Measurements from ENCODE around the gene POLR2I. TPM values are rescaled to one million over a fixed set of nuclear protein-coding genes. Genes with fewer than 3 reads are reported as not detected.
A peak's percentile ranks its signal among the peaks of the same experiment; 100 is the strongest.

POLR2I gene
- total RNA-seq, 1 experiment from 2014 or later, result 146 TPM

GRCh38 chr19:36141039-36141927, 26.6 kb upstream of the POLR2I start:
- H3K4ac ChIP-seq (ENCODE audit: low read depth, low read length), result no peak overlapping the region
- H2BK120ac ChIP-seq (ENCODE audit: low read depth, low read length, poor library complexity, severe bottlenecking), result no peak overlapping the region
- peak; percentile 98 for DNase-seq
- no peak overlapping the region for H2AFZ ChIP-seq (ENCODE audit: low read length)
- H2AK5ac ChIP-seq (ENCODE audit: insufficient read length, low read length), result no peak overlapping the region
- no peak overlapping the region for H3K56ac ChIP-seq (ENCODE audit: insufficient read length, low read depth, low read length)
- Mint-ChIP-seq H3K4me3 (peak overlapping the region; percentile 96 to 99), H3K4me1 (peaks cover 15 to 21% of the 10 kb centered on the region in 2 experiments), H3K27me3 (ENCODE audit: low read depth) (no peaks in the 10 kb centered on the region; the same call in 1 of the 2 replicates), H3K27ac (peak overlapping the region; percentile 89 to 97 (median 96)), H3K9me3 (no peaks in the 10 kb centered on the region; a peak in 2 of 5 replicates), H3K36me3 (ENCODE audit: insufficient read depth in 1 of 3, low read depth in 3 of 3) (peaks cover 28 to 43% (median 42%) of the 10 kb centered on the region in 3 experiments; a peak in 6 of 7 replicates)
- WGBS (ENCODE audit: extremely low coverage, insufficient read length, low lambda C conversion rate), result no CpG with 5 or more reads among the region's 42 CpGs
- H3K18ac ChIP-seq (ENCODE audit: insufficient read length, low read depth, low read length), result no peak overlapping the region
- no peaks in the 10 kb centered on the region for H3K79me2 ChIP-seq (ENCODE audit: insufficient read depth, low read length)
- H3K79me1 ChIP-seq (ENCODE audit: insufficient read depth, low read depth, low read length, poor library complexity, severe bottlenecking), result no peaks in the 10 kb centered on the region
- H3K14ac ChIP-seq (ENCODE audit: insufficient read depth, low read length), result no peak overlapping the region
- TF ChIP-seq CTCF (conservative IDR thresholded peaks at IDR 0.05), result no peak
- H3K27ac ChIP-seq (ENCODE audit: insufficient read length, low read depth, low read length), result no peak overlapping the region
- peak overlapping the region; percentile 81 for H3K4me2 ChIP-seq (ENCODE audit: insufficient read depth, insufficient read length, low read length)
- no peak overlapping the region for H2BK5ac ChIP-seq (ENCODE audit: insufficient read length, low read length)
- H4K91ac ChIP-seq (ENCODE audit: insufficient read length, low read depth, low read length), result no peak overlapping the region
- no peak overlapping the region for H4K8ac ChIP-seq (replicated peaks; ENCODE audit: insufficient read length, low read depth, low read length)
- H4K20me1 ChIP-seq (ENCODE audit: control insufficient read depth, insufficient read depth, insufficient read length), result no peaks in the 10 kb centered on the region
- H2BK20ac ChIP-seq (ENCODE audit: low read depth, low read length, poor library complexity, severe bottlenecking), result no peak overlapping the region
- H3K27me3 ChIP-seq (ENCODE audit: insufficient read depth, low read length), result no peaks in the 10 kb centered on the region
- no peaks in the 10 kb centered on the region for H3K4me1 ChIP-seq (ENCODE audit: insufficient read depth, low read length)
- no peak overlapping the region for H3K23ac ChIP-seq (ENCODE audit: insufficient read length, low read depth, low read length)
- peaks cover 4% of the 10 kb centered on the region for H3K23me2 ChIP-seq (ENCODE audit: insufficient read length, low read depth, low read length, poor library complexity, severe bottlenecking)
- H3K9ac ChIP-seq (ENCODE audit: extremely low read depth, insufficient read length, low read length), result no peak overlapping the region
- H2BK12ac ChIP-seq (ENCODE audit: insufficient read length, low read depth, low read length), result no peak overlapping the region
- H3T11ph ChIP-seq (ENCODE audit: low read length), result no peak overlapping the region
- no peak overlapping the region for H2BK15ac ChIP-seq (ENCODE audit: low read depth, low read length)
- H3K9me3 ChIP-seq (ENCODE audit: control insufficient read depth, low read depth, low read length), result no peaks in the 10 kb centered on the region
- no peak overlapping the region for H4K5ac ChIP-seq (ENCODE audit: insufficient read length, low read depth, low read length)

Data from H9 (cell line).